Endothelial cell of umbilical vein (primary cell): ENCODE results near the gene PLA2G4E. TPM values are rescaled to one million over a fixed set of nuclear protein-coding genes. Genes with fewer than 3 reads are reported as not detected.

Experiments
- BruUV-seq: library from RNA; stranded (reverse); fragments of 400-500 nt; replicated peaks from 2 replicates; lab custom pipeline; 2021; lab: Mats Ljungman, UMichigan
- CTCF ChIA-PET: fragments of 300-600, 350-600 bp; sonication (Branson Sonifier 250); formaldehyde crosslinking; loops from one replicate; lab custom pipeline; 2021; ENCODE audit warnings: antibody characterized with exemption, inconsistent platforms; lab: Charles Lee
- POLR2A ChIA-PET: fragments of 300-600, 350-600 bp; sonication (Branson Sonifier 250); formaldehyde crosslinking; loops from one replicate; lab custom pipeline; 2021; ENCODE audit warnings: antibody characterized with exemption, inconsistent platforms; lab: Charles Lee
- DNase-seq: peaks from one replicate; pipeline ENCODE4 v3.0.0-alpha.2; 2011; ENCODE audit warnings: low read depth, low spot score
- FAIRE-seq: peaks from 2 replicates; lab custom pipeline; 2011; peaks lifted over from hg19 to GRCh38; lab: Jason Lieb, UNC
- H2AFZ ChIP-seq: 2 replicates; pipeline ENCODE4 v1.6.0; 2012; ENCODE audit warnings: low read depth, low read length, control low read depth, inconsistent platforms
- H3K27ac ChIP-seq: 2 replicates; pipeline ENCODE4 v1.5.1; 2011; ENCODE audit warnings: low read depth, mild to moderate bottlenecking, control low read depth, low read length, moderate library complexity; ENCODE audit not compliant: insufficient read depth
- H3K27me3 ChIP-seq, 2 experiments: 2 replicates each; pipeline versions ENCODE4 v1.6.0 to v1.6.1; 2011; ENCODE audit warnings: low read length in 2 of 2, mixed read lengths in 1 of 2; ENCODE audit not compliant: control insufficient read depth in 2 of 2, insufficient read depth in 2 of 2
- H3K36me3 ChIP-seq, 2 experiments: 2 replicates in 1 of 2; 3 replicates in 1 of 2; pipeline ENCODE4 v1.5.1; 2011; ENCODE audit warnings: low read length in 2 of 2, mild to moderate bottlenecking in 1 of 2, moderate library complexity in 1 of 2; ENCODE audit not compliant: control insufficient read depth in 2 of 2, insufficient read depth in 2 of 2; ENCODE audit errors: extremely low read depth in 1 of 2
- H3K4me1 ChIP-seq: 3 replicates; pipeline ENCODE4 v1.5.1; 2011; ENCODE audit warnings: mild to moderate bottlenecking, low read length; ENCODE audit not compliant: control insufficient read depth, insufficient read depth; ENCODE audit errors: extremely low read depth
- H3K4me2 ChIP-seq: 2 replicates; pipeline ENCODE4 v1.6.1; 2011; ENCODE audit warnings: low read length, control low read depth, mixed read lengths; ENCODE audit not compliant: insufficient read depth
- H3K4me3 ChIP-seq, 3 experiments: fragments of 200-600 bp in 1 of 3; sonication (generic), shearing (Covaris generic) in 1 of 3; replicated peaks in 1 of 3; 2 replicates each; pipeline ENCODE4 v1.5.1; 2011 to 2016; ENCODE audit warnings: control low read depth in 3 of 3, low read length in 3 of 3, mild to moderate bottlenecking in 2 of 3, inconsistent platforms in 1 of 3, low read depth in 1 of 3, moderate library complexity in 1 of 3; ENCODE audit not compliant: insufficient read depth in 1 of 3
- H3K79me2 ChIP-seq: 2 replicates; pipeline ENCODE4 v1.6.0; 2012; ENCODE audit warnings: low read length, inconsistent platforms; ENCODE audit not compliant: control insufficient read depth, insufficient read depth
- H3K9ac ChIP-seq: replicated peaks from 2 replicates; pipeline ENCODE3; 2011; ENCODE audit warnings: low read length, control low read depth; ENCODE audit not compliant: insufficient read depth; ENCODE audit errors: extremely low read depth
- H3K9me1 ChIP-seq: replicated peaks from 3 replicates; pipeline ENCODE4 v1.6.0; 2011; ENCODE audit warnings: mild to moderate bottlenecking, low read length; ENCODE audit not compliant: control insufficient read depth, insufficient read depth; ENCODE audit errors: extremely low read depth
- H3K9me3 ChIP-seq: replicated peaks from 2 replicates; pipeline ENCODE4 v1.5.1; 2012; ENCODE audit warnings: low read length, inconsistent platforms; ENCODE audit not compliant: control insufficient read depth, insufficient read depth
- H4K20me1 ChIP-seq: replicated peaks from 2 replicates; pipeline ENCODE3; 2011; ENCODE audit warnings: mild to moderate bottlenecking, low read length; ENCODE audit not compliant: control insufficient read depth, insufficient read depth; ENCODE audit errors: extremely low read depth
- CTCF ChIP-seq, 2 donors: IDR thresholded peaks; 1 replicate in 1 of 2; 2 replicates in 1 of 2; pipeline ENCODE4 v1.5.1; 2011; ENCODE audit warnings: low read length in 2 of 2, mild to moderate bottlenecking in 2 of 2, moderate library complexity in 2 of 2, control low read depth in 1 of 2, inconsistent platforms in 1 of 2, low read depth in 1 of 2; ENCODE audit not compliant: insufficient read depth in 1 of 2; ENCODE audit errors: extremely low read depth in 1 of 2
- EZH2 ChIP-seq: IDR thresholded peaks from 2 replicates; pipeline ENCODE4 v1.6.1; 2012; ENCODE audit warnings: borderline replicate concordance, low read depth, mild to moderate bottlenecking, moderate library complexity, low read length, inconsistent platforms; ENCODE audit not compliant: severe bottlenecking
- FOS ChIP-seq: IDR thresholded peaks from 2 replicates; pipeline ENCODE4 v1.6.1; 2011; ENCODE audit warnings: mild to moderate bottlenecking, low read length, moderate library complexity, borderline replicate concordance; ENCODE audit not compliant: insufficient read depth
- GATA2 ChIP-seq: IDR thresholded peaks from 2 replicates; pipeline ENCODE4 v1.7.0; 2011; ENCODE audit warnings: low read depth, mild to moderate bottlenecking, moderate library complexity, mixed read lengths, low read length; ENCODE audit not compliant: insufficient read length, insufficient read depth
- JUN ChIP-seq: IDR thresholded peaks from 2 replicates; pipeline ENCODE4 v1.6.1; 2011; ENCODE audit warnings: borderline replicate concordance, low read depth; ENCODE audit not compliant: insufficient read length, insufficient read depth
- MAX ChIP-seq: IDR thresholded peaks from 2 replicates; pipeline ENCODE4 v1.6.1; 2011; ENCODE audit not compliant: insufficient read depth, insufficient read length
- MYC ChIP-seq: IDR thresholded peaks from one replicate; pipeline ENCODE4 v1.6.1; 2011; ENCODE audit warnings: mild to moderate bottlenecking, low read depth, low read length
- POLR2A ChIP-seq: IDR thresholded peaks from 2 replicates; pipeline ENCODE4 v1.6.1; 2012; ENCODE audit warnings: low read depth, mild to moderate bottlenecking, control low read depth, low read length
- POLR2AphosphoS5 ChIP-seq: IDR thresholded peaks from 2 replicates; pipeline ENCODE4 v1.6.1; 2012; ENCODE audit warnings: low read depth, mild to moderate bottlenecking, control low read depth, low read length, moderate library complexity; ENCODE audit not compliant: insufficient read depth
- dilution Hi-C: fragments of 300-500 bp; cut with MboI; formaldehyde crosslinking; loops from one replicate; pipeline ENCODE4 v1.15.0; 2019; ENCODE audit warnings: low sequenced_read_pairs; ENCODE audit not compliant: extremely low pct_ligation_motif_present
- intact Hi-C: fragments of 100-400 bp; cut with micrococcal nuclease; formaldehyde crosslinking; loops from one replicate; pipeline ENCODE4 v1.10.0; 2022
- polyA plus RNA-seq, 4 experiments: library from polyadenylated mRNA; depleted of rRNA in 3 of 4; stranded (reverse) in 3 of 4; unstranded in 1 of 4; fragments of >200 nt; gene quantifications; 2 replicates each; pipeline versions ENCODE4 v1.2.1 to v1.2.3, GENCODE V29; 2011 to 2012; ENCODE audit warnings: missing spikeins in 1 of 4
- total RNA-seq: library from RNA; stranded (reverse); gene quantifications from 2 replicates; pipeline ENCODE4 v1.2.3, GENCODE V29; 2021

Gene PLA2G4E
- total and polyA plus RNA-seq, 2 donors (not counting 3 experiments of a cell fraction or from before 2014, with no cell fraction given), result not detected

- dilution Hi-C loops, result no loop called here
- CTCF ChIA-PET, result interaction anchor here (1.0 to 1.9 kb wide), 8 partner anchors 12 to 39 kb away, joined by 3 to 6 read pairs (median 5); partner anchors contain the start of gene EHD4
Measured at GRCh38 chr15:41943543-41944312, 77.1 kb downstream of the PLA2G4E start.

More at GRCh38 chr15:41943543-41944312, 77.1 kb downstream of the PLA2G4E start:
- Histone ChIP-seq H3K4me1 (peaks cover 96% of the 10 kb centered on the region), H3K4me3 (no peak overlapping the region), H3K27me3 (no peaks in the 10 kb centered on the region), H3K9me3 (no peaks in the 10 kb centered on the region), H2AFZ (no peak overlapping the region), H3K36me3 (peaks cover 18% of the 10 kb centered on the region in 2 experiments), H3K27ac (peak overlapping the region; percentile 99), H3K9ac (peak overlapping the region; percentile 80), H4K20me1 (no peaks in the 10 kb centered on the region), H3K4me2 (peak overlapping the region; percentile 27), H3K79me2 (peaks cover 80% of the 10 kb centered on the region), H3K9me1 (no peaks in the 10 kb centered on the region)
- DNase-seq, result no peak
- intact Hi-C loops, result loop anchor here (1.0 kb wide), 3 partner anchors 7 to 29 kb away; partner anchors contain the start of gene EHD4
- BruUV-seq, result TSS peak; percentile 43
- TF ChIP-seq FOS (no peak), EZH2 (no peak), GATA2 (no peak), CTCF (IDR thresholded peaks at IDR 0.05; ENCODE audit: extremely low read depth in 1 of 2, insufficient read depth in 1 of 2, low read depth in 1 of 2, low read length in 2 of 2) (no peak), JUN (no peak), POLR2AphosphoS5 (no peak), POLR2A (no peak), MYC (no peak), MAX (no peak)
- FAIRE-seq, result no peak
- POLR2A ChIA-PET, result interaction anchor here (1.5 kb wide), 1 partner anchor 29 kb away, joined by 9 read pairs; the partner anchor contains the start of gene EHD4
